ENCODE measurements around the gene PDE4D. TPM values are rescaled to one million over a fixed set of nuclear protein-coding genes. Genes with fewer than 3 reads are reported as not detected.

PDE4D gene
- total RNA-seq, 2 experiments from 2014 or later, result 164 to 175 TPM

GRCh38 chr5:59322058-59322457 is 571.5 kb downstream of the PDE4D start:
- intact Hi-C loops (cut with DNase I, micrococcal nuclease), result no loop called here
- Mint-ChIP-seq H3K27me3 (peaks cover 5% of the 10 kb centered on the region), H3K4me1 (ENCODE audit: low read depth) (no peaks in the 10 kb centered on the region), H3K27ac (no peak overlapping the region), H3K36me3 (ENCODE audit: low read depth) (no peaks in the 10 kb centered on the region), H3K9me3 (no peaks in the 10 kb centered on the region), H3K4me3 (no peak overlapping the region)
- H3K27me3 ChIP-seq (ENCODE audit: control insufficient read depth in 1 of 2, insufficient read depth in 2 of 2, low read length in 2 of 2), result no peaks in the 10 kb centered on the region
- H3K4me1 ChIP-seq (ENCODE audit: insufficient read depth, low read length), result no peaks in the 10 kb centered on the region
- ChIA-PET POLR2A (no interaction called here), CTCF (no interaction called here)
- no peaks in the 10 kb centered on the region for H3K9me3 ChIP-seq (ENCODE audit: control insufficient read depth in 1 of 2, insufficient read depth in 1 of 2, low read length in 2 of 2)
- no peak for ATAC-seq (ENCODE audit: poor library complexity)
- no peak for TF ChIP-seq CTCF (IDR thresholded peaks at IDR 0.05)
- DNase-seq, result no peak
- H3K4me3 ChIP-seq (ENCODE audit: low read length), result no peak overlapping the region
- no peak overlapping the region for H3K27ac ChIP-seq (ENCODE audit: low read depth in 1 of 2, low read length in 2 of 2)
- H3K36me3 ChIP-seq (ENCODE audit: insufficient read depth, low read length), result no peaks in the 10 kb centered on the region

GRCh38 chr5:59321642-59322041 is 571.9 kb downstream of the PDE4D start:
- no peak for TF ChIP-seq CTCF (IDR thresholded peaks at IDR 0.05)
- Histone ChIP-seq H3K27ac (ENCODE audit: low read depth in 1 of 2, low read length in 2 of 2) (no peak overlapping the region), H3K27me3 (ENCODE audit: control insufficient read depth in 1 of 2, insufficient read depth in 2 of 2, low read length in 2 of 2) (no peaks in the 10 kb centered on the region), H3K9me3 (ENCODE audit: control insufficient read depth in 1 of 2, insufficient read depth in 1 of 2, low read length in 2 of 2) (no peaks in the 10 kb centered on the region), H3K4me3 (ENCODE audit: low read length) (no peak overlapping the region), H3K36me3 (ENCODE audit: insufficient read depth, low read length) (no peaks in the 10 kb centered on the region), H3K4me1 (ENCODE audit: insufficient read depth, low read length) (no peaks in the 10 kb centered on the region)
- no peaks in the 10 kb centered on the region for H3K36me3 Mint-ChIP-seq (ENCODE audit: low read depth)
- H3K27me3 Mint-ChIP-seq, result peaks cover 5% of the 10 kb centered on the region
- ChIA-PET CTCF (no interaction called here), POLR2A (no interaction called here)
- no peak overlapping the region for H3K27ac Mint-ChIP-seq
- intact Hi-C loops (cut with DNase I, micrococcal nuclease), result no loop called here
- no peak overlapping the region for H3K4me3 Mint-ChIP-seq
- DNase-seq (no peak), ATAC-seq (ENCODE audit: poor library complexity) (no peak)
- H3K9me3 Mint-ChIP-seq, result no peaks in the 10 kb centered on the region
- H3K4me1 Mint-ChIP-seq (ENCODE audit: low read depth), result no peaks in the 10 kb centered on the region

- Histone ChIP-seq H3K27ac (ENCODE audit: low read depth in 1 of 2, low read length in 2 of 2) (no peak overlapping the region), H3K4me1 (ENCODE audit: insufficient read depth, low read length) (no peaks in the 10 kb centered on the region), H3K4me3 (ENCODE audit: low read length) (no peak overlapping the region), H3K9me3 (ENCODE audit: control insufficient read depth in 1 of 2, insufficient read depth in 1 of 2, low read length in 2 of 2) (no peaks in the 10 kb centered on the region), H3K36me3 (ENCODE audit: insufficient read depth, low read length) (no peaks in the 10 kb centered on the region), H3K27me3 (ENCODE audit: control insufficient read depth in 1 of 2, insufficient read depth in 2 of 2, low read length in 2 of 2) (no peaks in the 10 kb centered on the region)
- peaks cover 5% of the 10 kb centered on the region for H3K27me3 Mint-ChIP-seq
- no peak for DNase-seq
- intact Hi-C loops (cut with DNase I, micrococcal nuclease), result no loop called here
- H3K9me3 Mint-ChIP-seq, result no peaks in the 10 kb centered on the region
- no peaks in the 10 kb centered on the region for H3K36me3 Mint-ChIP-seq (ENCODE audit: low read depth)
- TF ChIP-seq CTCF (IDR thresholded peaks at IDR 0.05), result no peak
- no peak for ATAC-seq (ENCODE audit: poor library complexity)
- no peak overlapping the region for H3K4me3 Mint-ChIP-seq
- H3K27ac Mint-ChIP-seq, result no peak overlapping the region
- H3K4me1 Mint-ChIP-seq (ENCODE audit: low read depth), result no peaks in the 10 kb centered on the region
- CTCF ChIA-PET, result no interaction called here
- POLR2A ChIA-PET, result no interaction called here
These were observed 573.1 kb downstream of the PDE4D start for GRCh38 chr5:59320420-59320819.
